OCI-LY1 (cell line): ENCODE data around the gene SLC39A12.

ENCODE experiments used
- EZH2 ChIP-seq: fragments of 200-600 bp; sonication (generic), shearing (Covaris generic); IDR thresholded peaks from 2 replicates; pipeline ENCODE4 v1.8.0; 2017; ENCODE audit warnings: borderline replicate concordance, mixed run types, mild to moderate bottlenecking, antibody characterized with exemption, low read length, moderate library complexity, mixed read lengths
- TF ChIP-seq, protein P1 (sequence below): fragments of 200-600 bp; sonication (generic), shearing (Covaris generic); IDR thresholded peaks from 2 replicates; pipeline ENCODE4 v1.5.1; 2017; ENCODE audit warnings: mild to moderate bottlenecking, antibody characterized with exemption, low read length, moderate library complexity, mixed read lengths

DNA sequence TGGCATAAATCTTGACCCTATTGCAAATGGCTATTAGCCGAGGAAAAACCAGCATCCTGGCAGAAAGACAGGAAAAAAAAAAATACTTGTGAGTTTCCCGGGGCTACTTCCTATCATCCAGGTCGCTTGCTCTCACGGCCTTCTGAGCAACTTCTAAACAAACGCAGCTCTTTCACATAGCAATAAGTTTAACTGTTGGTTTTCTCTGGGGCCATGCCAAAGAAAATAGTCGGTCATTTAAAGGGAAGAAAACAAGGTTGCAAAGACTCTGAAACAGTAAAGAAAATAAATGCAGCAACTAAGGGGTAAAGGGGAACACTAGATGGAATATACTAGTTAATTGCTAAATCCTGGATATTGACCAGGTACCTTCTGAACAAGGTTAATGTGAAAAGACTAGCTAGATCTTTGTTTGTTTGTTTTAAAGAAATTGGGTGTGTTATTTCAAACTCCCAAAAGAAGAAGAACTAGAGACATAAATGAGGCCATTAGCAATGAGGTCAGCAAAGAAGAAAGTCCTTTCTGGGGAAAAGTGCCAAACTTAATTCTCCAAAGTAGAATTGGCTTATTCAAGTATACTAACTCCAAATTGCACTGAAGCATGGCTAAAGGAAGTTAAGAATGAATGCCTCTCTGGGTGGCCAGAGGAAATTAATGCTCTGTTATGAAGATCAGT lies 54.2 kb downstream of the SLC39A12 start:
- no peak for TF ChIP-seq EZH2
- TF ChIP-seq, protein P1, sequence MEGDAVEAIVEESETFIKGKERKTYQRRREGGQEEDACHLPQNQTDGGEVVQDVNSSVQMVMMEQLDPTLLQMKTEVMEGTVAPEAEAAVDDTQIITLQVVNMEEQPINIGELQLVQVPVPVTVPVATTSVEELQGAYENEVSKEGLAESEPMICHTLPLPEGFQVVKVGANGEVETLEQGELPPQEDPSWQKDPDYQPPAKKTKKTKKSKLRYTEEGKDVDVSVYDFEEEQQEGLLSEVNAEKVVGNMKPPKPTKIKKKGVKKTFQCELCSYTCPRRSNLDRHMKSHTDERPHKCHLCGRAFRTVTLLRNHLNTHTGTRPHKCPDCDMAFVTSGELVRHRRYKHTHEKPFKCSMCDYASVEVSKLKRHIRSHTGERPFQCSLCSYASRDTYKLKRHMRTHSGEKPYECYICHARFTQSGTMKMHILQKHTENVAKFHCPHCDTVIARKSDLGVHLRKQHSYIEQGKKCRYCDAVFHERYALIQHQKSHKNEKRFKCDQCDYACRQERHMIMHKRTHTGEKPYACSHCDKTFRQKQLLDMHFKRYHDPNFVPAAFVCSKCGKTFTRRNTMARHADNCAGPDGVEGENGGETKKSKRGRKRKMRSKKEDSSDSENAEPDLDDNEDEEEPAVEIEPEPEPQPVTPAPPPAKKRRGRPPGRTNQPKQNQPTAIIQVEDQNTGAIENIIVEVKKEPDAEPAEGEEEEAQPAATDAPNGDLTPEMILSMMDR, result no peak
